ENCODE results near the gene ALKBH7. TPM values are rescaled to one million over a fixed set of nuclear protein-coding genes. Genes with fewer than 3 reads are reported as not detected.
A peak's percentile ranks its signal among the peaks of the same experiment; 100 is the strongest.

The ALKBH7 gene
- total and polyA plus RNA-seq, 2 donors from 2014 or later: 70.3 to 175 TPM

- no peak for FAIRE-seq
- intact Hi-C loops (cut with DNase I): no loop called here
Measured at GRCh38 chr19:6326815-6327214, 45.8 kb upstream of the ALKBH7 start.

GRCh38 chr19:6333439-6333838 lies 39.2 kb upstream of the ALKBH7 start, which contains the start of gene ACER1:
Gene ACER1 (minus strand): TSS chr19:6333612. CDS start chr19:6333551, 61 bp downstream.
- no peak for DNase-seq
- no peaks in the 10 kb centered on the region for H3K9me3 ChIP-seq (ENCODE audit: control insufficient read depth in 2 of 3, insufficient read depth in 1 of 3, low read length in 3 of 3)
- no peak within 1 kb of the TSS for H3K9ac ChIP-seq (ENCODE audit: low read length in 3 of 3)
- no peaks in the 10 kb centered on the region for H3K36me3 ChIP-seq (ENCODE audit: control insufficient read depth in 2 of 3, insufficient read depth in 3 of 3, low read length in 3 of 3)
- intact Hi-C loops (cut with DNase I): no loop called here
- H3K4me1 ChIP-seq (ENCODE audit: control insufficient read depth in 2 of 3, insufficient read depth in 2 of 3, low read depth in 1 of 3, low read length in 3 of 3): no peaks in the 10 kb centered on the region
- no peak within 1 kb of the TSS for H3K27ac ChIP-seq (ENCODE audit: low read depth in 2 of 2, low read length in 2 of 2)
- FAIRE-seq: no peak
- no peaks in the 10 kb centered on the region for H3K27me3 ChIP-seq (ENCODE audit: control insufficient read depth, insufficient read depth, low read length)
- H3K4me3 ChIP-seq (ENCODE audit: low read length in 3 of 3): no peak within 1 kb of the TSS
- no peak for TF ChIP-seq CTCF (IDR thresholded peaks at IDR 0.05; ENCODE audit: borderline replicate concordance, extremely low read depth, insufficient read depth)

More at GRCh38 chr19:6326815-6327214, 45.8 kb upstream of the ALKBH7 start:
- H3K27me3 ChIP-seq (ENCODE audit: control insufficient read depth, insufficient read depth, low read length): no peaks in the 10 kb centered on the region
- H3K27ac ChIP-seq (ENCODE audit: low read depth in 2 of 2, low read length in 2 of 2): no peak overlapping the region
- no peaks in the 10 kb centered on the region for H3K36me3 ChIP-seq (ENCODE audit: control insufficient read depth in 2 of 3, insufficient read depth in 3 of 3, low read length in 3 of 3)
- TF ChIP-seq CTCF (IDR thresholded peaks at IDR 0.05; ENCODE audit: borderline replicate concordance, extremely low read depth, insufficient read depth): no peak
- H3K4me1 ChIP-seq (ENCODE audit: control insufficient read depth in 2 of 3, insufficient read depth in 2 of 3, low read depth in 1 of 3, low read length in 3 of 3): no peaks in the 10 kb centered on the region
- H3K9me3 ChIP-seq (ENCODE audit: control insufficient read depth in 2 of 3, insufficient read depth in 1 of 3, low read length in 3 of 3): no peaks in the 10 kb centered on the region
- H3K9ac ChIP-seq (ENCODE audit: low read length in 3 of 3): no peak overlapping the region
- no peak for DNase-seq
- no peak overlapping the region for H3K4me3 ChIP-seq (ENCODE audit: low read length in 3 of 3)

- no peaks in the 10 kb centered on the region for H3K36me3 ChIP-seq (ENCODE audit: control insufficient read depth in 2 of 3, insufficient read depth in 3 of 3, low read length in 3 of 3)
- no peak overlapping the region for H3K27ac ChIP-seq (ENCODE audit: low read depth in 2 of 2, low read length in 2 of 2)
- TF ChIP-seq CTCF (IDR thresholded peaks at IDR 0.05; ENCODE audit: borderline replicate concordance, extremely low read depth, insufficient read depth): no peak
- H3K9ac ChIP-seq (ENCODE audit: low read length in 3 of 3): no peak overlapping the region
- H3K4me3 ChIP-seq (ENCODE audit: low read length in 3 of 3): no peak overlapping the region
- no peaks in the 10 kb centered on the region for H3K9me3 ChIP-seq (ENCODE audit: control insufficient read depth in 2 of 3, insufficient read depth in 1 of 3, low read length in 3 of 3)
- H3K27me3 ChIP-seq (ENCODE audit: control insufficient read depth, insufficient read depth, low read length): no peaks in the 10 kb centered on the region
- FAIRE-seq (peak; percentile 91), DNase-seq (no peak)
- intact Hi-C loops (cut with DNase I): no loop called here
- no peaks in the 10 kb centered on the region for H3K4me1 ChIP-seq (ENCODE audit: control insufficient read depth in 2 of 3, insufficient read depth in 2 of 3, low read depth in 1 of 3, low read length in 3 of 3)
Measured at GRCh38 chr19:6334490-6335285, 37.9 kb upstream of the ALKBH7 start.

Measured in kidney (tissue), 14 donors.